Activated naive CD8-positive, alpha-beta T cell treated with anti-CD3 and anti-CD28 coated beads, Interleukin-2, amount 10 ng/mL, durations not matched to agents 7 days and 5 days (primary cell): Measurements from ENCODE around the gene RRP15. TPM values are rescaled to one million over a fixed set of nuclear protein-coding genes. Genes with fewer than 3 reads are reported as not detected.

ENCODE experiments used
- ATAC-seq: fragments of 150-1000 bp; cut with Tn5 transposase; one replicate; pipeline ENCODE4 v1.10.0; 2021; ENCODE audit warnings: low read depth, moderate library complexity
- POLR2A ChIA-PET: fragments of 350-600 bp; sonication (Branson Sonifier 250); formaldehyde crosslinking; loops from one replicate; lab custom pipeline; 2021; ENCODE audit warnings: antibody characterized with exemption; lab: Charles Lee
- DNase-seq: peaks from one replicate; pipeline ENCODE4 v3.0.0; 2021
- H3K27ac Mint-ChIP-seq: one replicate; pipeline ENCODE4 v1.8.0; 2022; ENCODE audit warnings: mild to moderate bottlenecking, mixed read lengths
- H3K27me3 Mint-ChIP-seq: one replicate; pipeline ENCODE4 v1.8.0; 2022; ENCODE audit warnings: mild to moderate bottlenecking, moderate library complexity, mixed read lengths
- H3K36me3 Mint-ChIP-seq: one replicate; pipeline ENCODE4 v1.8.0; 2021; ENCODE audit warnings: mild to moderate bottlenecking, mixed read lengths
- H3K4me1 Mint-ChIP-seq: one replicate; pipeline ENCODE4 v1.8.0; 2021; ENCODE audit warnings: mixed read lengths
- H3K4me3 Mint-ChIP-seq: one replicate; pipeline ENCODE4 v1.8.0; 2022; ENCODE audit warnings: mild to moderate bottlenecking, moderate library complexity, mixed read lengths
- H3K9me3 Mint-ChIP-seq: one replicate; pipeline ENCODE4 v1.8.0; 2021; ENCODE audit warnings: mixed read lengths
- total RNA-seq, 2 experiments: library from RNA; stranded (reverse); gene quantifications; one replicate each; pipeline ENCODE4 v1.2.3, GENCODE V29; 2021

Gene RRP15
- total RNA-seq, 2 experiments from 2014 or later = 15.6 to 17.9 TPM

GRCh38 chr1:218382261-218382660, 97.2 kb downstream of the RRP15 start:
- Mint-ChIP-seq H3K36me3 (no peaks in the 10 kb centered on the region), H3K4me3 (no peak overlapping the region), H3K4me1 (peaks cover 5% of the 10 kb centered on the region), H3K9me3 (no peaks in the 10 kb centered on the region), H3K27me3 (peaks cover 35% of the 10 kb centered on the region), H3K27ac (no peak overlapping the region)
- ATAC-seq = no peak
- POLR2A ChIA-PET = no interaction called here
- DNase-seq = no peak

GRCh38 chr1:218383051-218383450, 98.0 kb downstream of the RRP15 start:
- no peaks in the 10 kb centered on the region for H3K9me3 Mint-ChIP-seq
- POLR2A ChIA-PET = no interaction called here
- H3K36me3 Mint-ChIP-seq = no peaks in the 10 kb centered on the region
- H3K4me1 Mint-ChIP-seq = no peaks in the 10 kb centered on the region
- no peak overlapping the region for H3K27ac Mint-ChIP-seq
- no peak for DNase-seq
- no peak overlapping the region for H3K4me3 Mint-ChIP-seq
- peaks cover 39% of the 10 kb centered on the region for H3K27me3 Mint-ChIP-seq
- no peak for ATAC-seq

GRCh38 chr1:218383681-218384080, 98.6 kb downstream of the RRP15 start:
- no peak overlapping the region for H3K27ac Mint-ChIP-seq
- POLR2A ChIA-PET = no interaction called here
- H3K9me3 Mint-ChIP-seq = no peaks in the 10 kb centered on the region
- H3K36me3 Mint-ChIP-seq = no peaks in the 10 kb centered on the region
- H3K27me3 Mint-ChIP-seq = peaks cover 37% of the 10 kb centered on the region
- H3K4me1 Mint-ChIP-seq = no peaks in the 10 kb centered on the region
- no peak for ATAC-seq
- no peak for DNase-seq
- H3K4me3 Mint-ChIP-seq = no peak overlapping the region

GRCh38 chr1:218384581-218384993, 99.5 kb downstream of the RRP15 start:
- H3K4me3 Mint-ChIP-seq = no peak overlapping the region
- H3K9me3 Mint-ChIP-seq = no peaks in the 10 kb centered on the region
- no peaks in the 10 kb centered on the region for H3K4me1 Mint-ChIP-seq
- no peak overlapping the region for H3K27ac Mint-ChIP-seq
- POLR2A ChIA-PET = no interaction called here
- H3K36me3 Mint-ChIP-seq = no peaks in the 10 kb centered on the region
- DNase-seq (no peak), ATAC-seq (no peak)
- H3K27me3 Mint-ChIP-seq = peaks cover 31% of the 10 kb centered on the region

Other genes starting within 250 kb of the RRP15 start
- gene TGFB2, start 60.0 kb downstream of the RRP15 start, total RNA-seq = not detected